Brain microvascular endothelial cell (primary cell): ENCODE measurements around the gene MRPS15.

ENCODE experiments used
- DNase-seq: peaks from one replicate; pipeline ENCODE4 v3.0.0-alpha.2; 2020
- H3K27ac ChIP-seq: fragments of 250-450 bp; sonication (Bioruptor Pico); 2 replicates; pipeline ENCODE4 v1.5.1; 2020; ENCODE audit warnings: mild to moderate bottlenecking, moderate library complexity
- H3K27me3 ChIP-seq: fragments of 250-450 bp; sonication (Bioruptor Pico); replicated peaks from 2 replicates; pipeline ENCODE4 v1.5.1; 2020; ENCODE audit warnings: mild to moderate bottlenecking
- H3K36me3 ChIP-seq: fragments of 250-450 bp; sonication (Bioruptor Pico); replicated peaks from 2 replicates; pipeline ENCODE4 v1.5.1; 2020; ENCODE audit warnings: mild to moderate bottlenecking
- H3K4me3 ChIP-seq: 2 replicates; pipeline ENCODE4 v1.5.1; 2011; ENCODE audit warnings: low read depth, mild to moderate bottlenecking, control low read depth, low read length, moderate library complexity
- CTCF ChIP-seq: IDR thresholded peaks from 2 replicates; pipeline ENCODE4 v1.5.1; 2011; ENCODE audit warnings: low read depth, mild to moderate bottlenecking, moderate library complexity, low read length, control low read depth, inconsistent platforms; ENCODE audit errors: missing control alignments
- in situ Hi-C: cut with HindIII; loops from 2 replicates; pipeline ENCODE4 v1.10.0; 2017; ENCODE audit warnings: low sequenced_read_pairs, low pct_ligation_motif_present

MRPS15 gene

GRCh38 chr1:36411674-36412648, 52.2 kb downstream of the MRPS15 start:
- no peaks in the 10 kb centered on the region for H3K36me3 ChIP-seq
- in situ Hi-C loops = no loop called here
- no peaks in the 10 kb centered on the region for H3K27me3 ChIP-seq
- no peak overlapping the region for H3K27ac ChIP-seq
- DNase-seq = peak; percentile 42
- no peak for TF ChIP-seq CTCF
- no peak overlapping the region for H3K4me3 ChIP-seq

GRCh38 chr1:36408479-36408878, 55.7 kb downstream of the MRPS15 start:
- no peak overlapping the region for H3K4me3 ChIP-seq
- no peak overlapping the region for H3K27ac ChIP-seq
- TF ChIP-seq CTCF = no peak
- H3K27me3 ChIP-seq = no peaks in the 10 kb centered on the region
- no peaks in the 10 kb centered on the region for H3K36me3 ChIP-seq
- in situ Hi-C loops = no loop called here
- DNase-seq = peak; percentile 15

GRCh38 chr1:36406440-36406839, 57.7 kb downstream of the MRPS15 start:
- no peak for DNase-seq
- Histone ChIP-seq H3K27me3 (no peaks in the 10 kb centered on the region), H3K36me3 (no peaks in the 10 kb centered on the region), H3K27ac (no peak overlapping the region), H3K4me3 (no peak overlapping the region)
- no peak for TF ChIP-seq CTCF
- in situ Hi-C loops = no loop called here
